ENCODE measurements around the gene ATXN3. TPM values are rescaled to one million over a fixed set of nuclear protein-coding genes. Genes with fewer than 3 reads are reported as not detected.

ATXN3 gene
- 36.3 and 76.0 TPM in 2 replicates for total RNA-seq

GRCh38 chr14:92106143-92106926 lies at the start of gene ATXN3:
Gene ATXN3 (minus strand): TSS chr14:92106582. CDS start chr14:92106552, 30 bp downstream.

GRCh38 chr14:92121670-92122350 lies 15.4 kb upstream of the ATXN3 start, which contains the start of the genes CPSF2 and NDUFB1:
Gene CPSF2 (plus strand): TSS chr14:92121969. CDS start chr14:92130985, 9,016 bp downstream.
Gene NDUFB1 (minus strand): TSS chr14:92121706. CDS start chr14:92117637, 4,069 bp downstream.

GRCh38 chr14:92039719-92040430 lies 66.5 kb downstream of the ATXN3 start, which contains the start of gene TRIP11:
Gene TRIP11 (minus strand): TSS chr14:92040059. CDS start chr14:92039685, 374 bp downstream.

Other genes starting within 250 kb of the ATXN3 start
- 0.39 and 0.43 TPM in 2 replicates for gene TC2N, start 239.0 kb downstream of the ATXN3 start, total RNA-seq
- 26.3 and 32.3 TPM in 2 replicates for gene FBLN5, start 158.9 kb downstream of the ATXN3 start, total RNA-seq
- gene TRIP11, start 66.5 kb downstream of the ATXN3 start, total RNA-seq = 59.7 and 64.3 TPM in 2 replicates
- 200 and 309 TPM in 2 replicates for gene NDUFB1, start 15.1 kb upstream of the ATXN3 start, total RNA-seq
- gene CPSF2, start 15.4 kb upstream of the ATXN3 start, total RNA-seq = 45.7 and 68.2 TPM in 2 replicates
- gene SLC24A4, start 216.6 kb upstream of the ATXN3 start, total RNA-seq = under 0.01 TPM in 2 replicates